GOT3 (cell line): ENCODE data around the gene KLHL30.
"Not testable (repeated sequence)": the region's sequence is repeated elsewhere in the genome, so short reads cannot be mapped to it uniquely, and the experiment has no call there.

ENCODE experiments used
- DNase-seq: peaks from one replicate; lab custom pipeline; 2025; ENCODE audit warnings: mixed read lengths; lab: John Stamatoyannopoulos, UW

KLHL30 gene

DNA sequence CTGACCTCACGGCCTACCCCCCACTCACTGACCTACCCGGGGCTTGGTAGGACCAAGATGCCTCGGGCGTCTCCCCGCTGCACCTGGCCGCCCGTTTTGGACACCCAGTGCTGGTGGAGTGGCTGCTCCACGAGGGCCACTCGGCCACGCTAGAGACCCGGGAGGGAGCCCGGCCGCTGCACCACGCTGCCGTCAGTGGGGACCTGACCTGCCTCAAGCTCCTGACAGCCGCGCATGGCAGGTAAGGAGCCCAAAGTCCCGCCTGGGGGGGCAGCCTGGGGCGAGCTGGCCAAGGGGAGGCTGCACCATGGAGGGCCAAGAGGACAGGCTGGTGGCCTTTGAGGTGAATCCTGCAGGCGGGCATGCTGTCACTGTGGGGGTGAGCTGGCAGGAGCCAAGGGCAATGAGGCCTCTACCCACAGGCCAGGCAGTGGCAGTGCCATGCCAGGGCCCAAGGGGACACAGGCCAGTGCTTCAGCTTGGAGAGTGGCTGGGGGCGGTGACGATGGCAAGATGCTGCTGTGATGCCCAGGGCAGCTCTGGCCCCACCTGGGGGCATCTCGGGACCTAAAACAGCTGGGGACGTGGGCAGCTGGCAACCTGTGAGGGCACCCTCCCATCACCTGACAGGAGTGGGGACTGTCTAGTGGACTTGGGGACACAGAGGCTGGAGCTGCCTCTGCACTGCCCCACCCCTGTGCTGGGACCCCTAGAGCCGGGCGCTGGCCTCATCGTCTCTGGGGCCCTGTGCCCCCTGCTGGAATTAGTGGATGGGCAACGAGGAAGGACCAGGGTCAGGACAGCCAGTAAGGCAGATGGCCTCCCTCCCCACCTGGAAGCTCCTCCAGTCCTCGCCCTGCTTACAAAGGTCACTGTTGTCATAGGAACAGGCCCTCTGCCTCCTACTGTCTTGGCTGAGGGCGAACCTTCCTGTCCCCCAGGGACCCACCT lies 36.3 kb upstream of the KLHL30 start:
- no peak for DNase-seq

DNA sequence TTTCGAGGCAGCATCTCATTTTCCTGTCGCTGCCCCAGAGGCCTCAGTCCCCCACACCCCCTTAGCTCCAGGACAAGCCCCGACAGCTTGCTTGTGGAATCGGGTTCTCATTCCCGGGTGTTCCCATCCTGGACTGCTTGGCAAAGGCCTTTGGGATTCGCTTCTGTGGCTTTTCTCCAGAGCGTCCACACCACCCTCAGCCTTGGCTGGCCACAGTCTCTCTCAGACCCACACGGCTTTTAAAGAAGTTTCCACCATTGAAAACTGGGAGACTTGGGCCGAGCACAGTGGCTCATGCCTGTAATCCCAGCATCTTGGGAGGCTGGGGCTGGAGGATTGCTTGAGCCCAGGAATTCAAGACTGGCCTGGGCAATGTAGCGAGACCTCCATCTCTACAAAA lies 35.6 kb upstream of the KLHL30 start:
- DNase-seq, result no peak

DNA sequence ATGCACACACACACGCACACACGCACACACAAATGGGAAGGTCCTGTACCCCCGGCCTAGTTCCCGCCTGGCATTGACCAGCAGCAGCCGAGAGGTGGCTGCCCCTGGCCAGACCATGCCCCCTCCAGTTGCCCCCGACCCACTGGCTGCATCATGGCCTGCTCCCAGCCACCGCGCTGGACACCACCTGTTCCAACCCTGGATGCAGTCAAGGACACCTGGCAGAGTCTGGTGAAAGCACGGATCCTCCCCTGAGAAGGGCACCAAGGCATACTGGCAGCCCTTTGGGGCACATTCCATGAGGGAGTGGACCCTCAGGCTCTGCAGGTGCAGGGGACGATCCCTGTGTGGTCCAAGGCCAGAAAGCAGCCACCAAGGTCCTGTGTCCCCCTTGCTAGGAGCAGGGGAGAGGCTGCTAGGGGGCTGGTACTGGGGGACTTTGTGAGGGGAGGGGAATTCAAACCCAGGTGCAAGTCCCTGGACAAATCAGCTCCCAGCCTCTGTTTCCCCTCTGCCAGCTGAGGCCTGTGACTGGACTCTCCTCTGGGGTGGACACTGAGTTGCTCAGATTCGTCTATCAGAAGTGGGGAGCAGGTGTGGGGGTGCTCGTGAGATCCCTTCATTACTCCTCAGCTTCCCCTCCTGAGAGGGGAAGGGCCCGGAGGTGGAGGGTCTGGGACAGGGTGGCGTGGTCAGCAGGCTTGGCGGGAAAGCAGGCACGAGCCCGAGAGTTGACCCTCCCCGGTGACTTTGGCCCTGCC lies 34.8 kb upstream of the KLHL30 start:
- no peak for DNase-seq

DNA sequence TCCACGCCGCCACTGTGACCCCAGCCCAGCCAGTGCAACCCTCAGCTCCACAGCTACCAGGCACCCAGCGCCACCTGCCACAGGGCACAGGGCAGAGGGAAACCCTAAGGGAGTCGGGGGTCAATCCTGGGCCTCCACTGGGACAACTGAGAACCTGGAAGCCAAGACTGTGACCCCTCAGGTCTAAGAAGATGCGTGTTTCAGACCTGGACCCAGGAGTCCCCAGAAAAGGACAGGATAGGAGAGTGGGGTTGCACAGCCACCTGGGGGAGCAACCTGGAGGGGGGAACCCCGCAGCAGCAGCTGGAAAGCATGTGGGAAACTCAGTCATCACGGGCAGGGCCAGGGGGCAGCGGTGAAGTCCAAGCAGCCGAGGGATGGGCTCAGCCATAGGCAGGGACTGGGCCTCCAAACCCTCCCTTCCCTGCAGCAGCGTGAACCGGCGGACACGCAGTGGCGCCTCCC lies 34.2 kb upstream of the KLHL30 start:
- no peak for DNase-seq

DNA sequence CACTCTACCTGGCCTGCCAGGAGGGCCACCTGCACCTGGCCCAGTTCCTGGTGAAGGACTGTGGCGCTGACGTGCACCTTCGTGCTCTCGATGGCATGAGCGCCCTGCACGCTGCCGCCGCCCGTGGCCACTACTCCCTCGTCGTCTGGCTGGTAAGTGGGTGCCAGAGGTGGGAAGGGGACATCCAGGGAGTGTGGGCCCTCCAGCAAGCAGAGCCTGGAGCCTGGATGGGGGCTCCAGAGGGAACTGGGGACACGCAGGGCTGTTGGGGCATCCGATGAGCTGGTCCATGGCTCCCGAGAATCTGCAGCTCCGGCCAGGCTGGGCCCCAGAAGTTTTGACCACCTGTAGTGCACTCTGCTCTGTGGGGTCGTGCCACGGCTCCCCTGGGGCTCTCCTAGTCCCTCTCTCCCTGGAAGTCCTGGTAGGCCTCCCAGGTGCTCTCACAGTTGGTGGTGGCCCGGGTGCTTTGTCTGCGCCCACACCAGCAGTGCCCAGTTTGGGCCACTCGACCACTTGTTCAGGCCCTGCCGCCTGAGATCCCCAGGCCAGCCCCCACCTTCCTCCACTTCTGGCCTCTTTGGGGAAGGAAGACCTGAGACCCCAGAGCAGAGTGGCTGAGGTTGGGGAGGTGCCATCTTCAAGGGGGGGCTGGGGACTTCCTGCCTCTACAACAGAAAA lies 33.6 kb upstream of the KLHL30 start:
- DNase-seq, result no peak

DNA sequence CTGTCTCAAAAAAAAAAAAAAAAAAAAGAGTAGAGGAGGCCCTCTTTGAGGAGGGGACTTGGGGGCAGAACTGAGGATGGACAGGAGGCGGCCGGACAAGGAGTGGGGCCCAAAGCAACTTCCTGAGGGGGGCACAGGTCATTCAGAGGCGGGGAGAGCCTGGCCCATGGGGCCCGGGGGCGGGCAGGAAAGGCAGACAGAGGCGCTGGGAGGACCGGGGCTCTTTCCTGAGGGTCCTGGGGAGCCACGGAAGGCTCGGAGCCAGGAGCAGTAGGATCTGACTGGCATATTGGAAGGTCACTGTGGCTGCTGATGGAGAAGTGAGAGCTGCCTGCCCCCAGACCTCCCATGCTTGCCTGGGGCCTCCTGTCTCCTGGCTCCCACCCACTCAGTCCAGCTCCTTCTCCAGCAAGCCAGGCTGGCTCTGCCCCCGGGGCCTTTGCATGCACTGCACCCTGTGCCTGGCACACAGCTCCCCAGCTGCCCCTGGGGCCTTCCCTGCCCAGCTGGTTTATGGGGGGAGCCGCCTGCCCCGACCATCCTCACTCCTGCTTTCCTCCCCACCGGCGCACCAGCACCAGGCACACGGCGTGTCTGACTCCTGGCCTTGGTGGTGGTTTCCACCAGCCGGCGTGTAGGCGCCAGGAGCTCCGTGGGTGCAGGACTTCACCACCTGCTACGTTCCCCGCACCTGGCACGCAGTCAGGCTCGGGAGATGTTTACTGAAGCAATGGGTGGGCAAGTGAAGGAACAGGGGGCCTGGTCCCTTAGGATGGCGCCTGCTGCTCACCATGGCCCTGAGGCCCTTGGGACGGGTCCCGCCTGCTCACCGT lies 32.7 kb upstream of the KLHL30 start:
- no peak for DNase-seq

DNA sequence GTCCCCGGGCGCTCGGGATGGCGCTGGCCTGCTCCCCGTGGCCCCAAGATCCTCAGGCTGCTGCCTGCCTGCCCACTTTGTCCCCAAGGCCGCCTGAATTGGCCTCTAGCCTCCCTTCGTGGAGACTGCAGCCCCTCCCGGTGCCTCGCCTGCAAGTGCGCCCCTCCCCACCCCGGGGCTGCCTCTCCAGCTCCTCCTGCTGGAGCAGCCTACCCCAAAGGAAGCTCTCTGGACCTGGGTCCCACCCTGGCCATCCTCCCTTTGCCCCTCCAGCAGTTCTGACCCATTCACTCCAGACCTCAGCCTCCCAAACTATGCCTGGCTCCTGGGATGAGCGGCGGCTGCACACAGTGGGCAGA lies 32.1 kb upstream of the KLHL30 start:
- no peak for DNase-seq

DNA sequence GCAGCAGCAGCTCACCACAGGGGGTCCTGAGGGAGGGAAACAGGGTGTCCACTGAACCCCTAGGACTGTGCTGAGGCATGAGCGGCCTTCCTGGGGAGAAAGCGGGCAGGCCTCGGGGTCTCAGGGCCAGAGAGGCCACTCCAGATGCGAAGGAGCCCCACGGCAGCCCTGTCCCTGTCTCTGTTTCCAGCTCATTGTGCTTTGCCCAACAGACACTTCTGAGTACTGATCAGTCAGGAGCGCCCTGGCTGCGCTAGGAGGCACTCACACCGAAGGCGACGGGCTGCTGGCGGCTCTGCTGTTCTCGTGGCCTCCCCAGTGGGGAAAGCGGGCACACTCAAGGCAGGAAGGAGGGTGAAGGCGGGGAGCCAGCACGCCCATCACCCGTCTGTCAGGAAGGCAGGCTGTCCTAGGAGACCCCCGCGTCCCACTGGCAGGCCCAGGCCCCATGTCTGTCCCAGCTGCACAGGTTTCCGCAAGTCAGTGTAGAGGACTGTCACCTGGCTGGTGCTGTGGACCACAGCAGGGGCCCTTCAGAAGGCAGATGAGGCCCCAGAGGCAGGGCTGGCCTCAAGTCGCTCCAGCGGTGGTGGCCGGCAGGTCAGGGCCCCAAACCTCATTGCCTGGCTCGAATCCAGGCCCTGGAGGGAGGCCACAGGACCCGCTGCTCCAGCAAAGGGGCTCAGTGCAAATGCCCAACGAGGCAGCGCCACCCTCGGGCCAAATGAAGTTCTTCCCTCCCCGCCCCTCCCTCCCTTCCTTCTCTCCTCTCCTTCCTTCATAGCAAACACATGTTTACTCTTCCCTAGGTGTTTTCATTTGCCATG lies 31.6 kb upstream of the KLHL30 start:
- DNase-seq, result no peak

DNA sequence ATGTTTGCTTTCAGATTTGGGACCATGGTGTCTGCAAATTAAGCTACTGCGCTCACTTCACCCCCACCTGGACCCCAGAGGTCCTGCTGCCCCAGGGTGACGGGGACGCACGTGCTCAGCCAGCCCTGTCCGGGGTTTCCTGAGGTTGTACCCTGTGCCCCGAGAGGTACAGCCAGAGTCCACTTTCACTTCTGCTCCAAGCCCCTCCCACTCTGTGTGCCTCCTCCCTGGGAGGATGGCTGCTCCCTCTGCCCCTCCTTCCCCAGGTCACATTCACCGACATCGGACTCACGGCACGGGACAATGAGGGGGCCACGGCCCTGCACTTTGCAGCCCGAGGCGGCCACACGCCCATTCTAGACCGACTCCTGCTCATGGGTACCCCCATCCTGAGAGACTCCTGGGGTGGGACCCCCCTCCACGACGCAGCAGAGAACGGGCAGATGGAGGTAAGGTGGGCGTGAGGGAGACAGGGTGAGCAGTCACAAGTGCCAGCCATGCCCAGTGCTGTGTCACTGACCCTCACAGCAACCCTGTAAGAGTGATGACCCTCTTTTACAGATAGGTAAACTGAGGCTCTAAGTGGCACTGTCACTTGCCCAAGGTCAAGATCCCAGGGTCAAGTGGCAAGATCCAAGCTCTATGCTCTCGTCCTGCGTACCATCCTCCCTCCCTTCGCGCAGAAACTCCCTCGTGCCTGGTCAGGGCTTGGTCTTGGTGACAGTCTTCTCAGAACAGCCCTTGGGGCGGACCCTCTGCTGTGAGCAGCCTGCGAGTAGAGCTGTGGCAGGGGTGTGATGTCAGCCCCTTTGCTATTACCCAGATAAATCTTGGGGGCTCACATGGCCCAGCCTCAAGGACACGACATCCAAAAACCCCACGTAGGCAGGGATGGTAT lies 30.7 kb upstream of the KLHL30 start:
- DNase-seq, result no peak

DNA sequence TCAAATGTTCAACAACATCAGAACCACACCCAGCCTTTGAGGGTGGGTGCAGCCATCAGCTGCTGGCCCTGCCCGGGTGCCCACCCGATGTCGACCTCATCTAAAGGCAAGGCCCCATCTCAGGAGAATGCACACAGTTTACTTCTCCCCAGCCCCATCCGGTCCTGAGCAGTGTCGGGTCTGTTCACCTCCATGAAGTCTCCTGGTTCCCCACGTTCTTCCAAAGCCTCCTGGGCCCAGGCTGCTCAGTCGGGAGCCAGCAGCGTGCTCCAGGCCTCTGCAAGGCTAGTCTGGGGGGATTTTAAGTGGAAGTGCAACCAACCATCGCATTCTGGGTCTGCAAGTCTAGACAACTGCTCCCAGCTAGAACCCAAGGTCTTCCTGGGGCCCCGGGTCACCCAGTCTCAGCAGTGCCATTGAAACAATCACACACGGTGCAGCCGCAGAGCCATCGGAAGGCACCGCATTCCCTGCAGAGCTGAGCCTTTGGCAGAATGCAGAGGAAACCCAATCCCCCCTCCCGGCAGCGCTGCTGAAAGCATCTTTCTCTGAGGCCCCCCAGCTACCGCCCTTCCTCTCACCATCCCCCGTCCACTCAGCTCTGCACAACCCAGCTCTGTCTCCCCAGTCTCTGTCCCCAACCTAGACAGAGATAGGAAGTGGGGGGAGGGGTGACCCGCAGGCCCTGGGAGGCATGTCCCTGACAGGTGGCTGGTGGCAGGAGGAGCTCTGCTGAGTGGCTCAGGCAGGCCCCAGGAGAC lies 29.9 kb upstream of the KLHL30 start:
- no peak for DNase-seq

DNA sequence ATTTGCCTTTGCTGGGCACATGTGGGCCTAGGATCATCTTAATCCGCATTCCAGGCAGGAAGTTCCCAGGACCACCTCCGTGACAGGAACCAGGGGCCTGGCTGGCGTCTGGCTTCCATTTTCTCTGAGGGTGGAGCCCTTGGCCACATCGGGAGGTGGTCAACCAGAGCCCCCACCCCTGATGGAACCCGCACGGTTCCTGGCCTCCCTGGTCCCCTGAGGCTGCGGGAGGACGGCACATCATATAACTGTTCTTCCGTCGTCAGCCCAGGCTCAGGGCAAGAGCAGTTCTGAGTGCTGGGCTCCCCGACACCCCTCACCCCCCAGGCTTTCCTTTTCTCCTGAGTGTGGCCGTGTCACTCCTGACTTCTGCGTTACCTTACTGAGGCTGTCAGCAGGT lies 24.9 kb upstream of the KLHL30 start:
- DNase-seq, result no peak

DNA sequence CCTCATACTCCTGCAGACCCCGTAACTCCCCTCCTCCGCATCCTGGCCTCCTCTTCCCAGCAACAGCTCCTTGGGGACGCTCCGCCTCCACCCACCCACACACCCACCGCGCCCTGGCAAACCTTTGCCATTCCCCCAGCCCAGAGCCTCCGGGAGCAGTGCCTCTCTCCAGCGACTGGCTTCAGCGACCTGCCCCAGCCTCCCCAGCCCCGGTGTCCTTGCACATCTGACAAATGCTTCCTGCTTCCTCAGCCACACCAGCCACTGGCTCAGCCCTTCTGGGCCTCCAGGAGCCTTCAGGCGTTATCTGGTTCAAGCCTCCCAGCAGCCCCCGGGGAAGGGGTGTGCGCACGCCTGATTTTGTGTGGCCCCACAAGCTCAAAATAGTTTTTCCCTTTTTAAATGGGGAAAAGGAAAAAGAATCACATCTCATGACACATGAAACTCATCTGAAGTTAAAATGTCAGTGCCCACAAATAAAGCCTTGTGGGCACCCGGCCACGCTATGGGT lies 24.1 kb upstream of the KLHL30 start:
- DNase-seq, result no peak

DNA sequence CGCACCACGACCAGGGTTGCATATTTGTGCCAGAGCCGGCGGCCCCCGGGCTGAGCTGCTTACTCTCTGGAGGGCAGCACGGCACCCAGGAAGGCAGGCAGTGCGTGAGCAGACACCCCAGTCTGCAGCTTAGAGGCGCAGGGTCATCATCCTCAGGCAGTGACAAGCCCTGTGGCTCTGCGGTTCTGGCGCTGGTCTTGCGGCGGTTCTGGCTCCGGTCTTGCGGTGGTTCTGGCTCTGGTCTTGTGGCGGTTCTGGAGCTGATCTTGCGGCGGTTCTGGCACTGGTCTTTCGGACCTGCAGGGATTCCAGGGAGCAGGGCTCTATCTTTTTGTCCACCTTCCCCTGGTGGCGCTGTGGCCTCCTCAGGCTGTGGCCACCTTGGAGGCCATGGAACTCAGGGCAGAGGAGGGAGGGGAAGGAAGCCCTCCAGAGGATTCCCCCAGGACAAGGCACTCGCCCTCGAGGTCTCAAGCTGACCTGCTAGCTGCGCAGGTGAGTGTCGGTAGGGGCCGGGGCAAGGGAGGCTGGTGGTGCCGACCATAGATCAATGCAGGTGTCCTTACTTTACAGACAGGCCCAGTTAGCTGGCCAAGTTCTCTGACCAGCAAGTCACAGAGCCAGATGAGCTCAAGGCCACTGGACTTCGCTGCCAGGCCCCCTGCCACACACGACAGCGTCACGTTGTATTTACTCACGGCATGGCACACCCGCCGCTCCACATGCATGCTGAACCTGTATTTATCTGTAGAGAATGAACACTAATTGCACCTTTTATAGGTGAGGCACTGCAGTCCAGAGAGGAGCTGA lies 23.4 kb upstream of the KLHL30 start:
- DNase-seq, result no peak

DNA sequence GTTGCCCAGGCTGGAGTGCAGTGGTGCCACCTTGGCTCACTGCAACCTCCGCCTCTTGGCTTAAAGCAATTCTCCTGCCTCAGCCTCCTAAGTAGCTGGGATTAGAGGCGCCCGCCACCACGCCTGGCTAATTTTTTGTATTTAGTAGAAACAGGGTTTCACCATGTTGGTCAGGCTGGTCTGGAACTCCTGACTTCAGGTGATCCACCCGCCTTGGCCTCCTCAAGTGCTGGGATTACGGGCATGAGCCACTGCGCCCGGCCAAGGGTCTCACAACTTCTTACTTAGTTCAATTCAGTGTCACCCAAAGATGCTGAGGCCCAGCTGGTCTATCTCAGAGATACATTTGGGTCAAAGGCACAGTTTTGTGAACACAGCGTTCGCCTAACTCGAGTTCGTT lies 22.8 kb upstream of the KLHL30 start:
- DNase-seq, result not testable (repeated sequence)

DNA sequence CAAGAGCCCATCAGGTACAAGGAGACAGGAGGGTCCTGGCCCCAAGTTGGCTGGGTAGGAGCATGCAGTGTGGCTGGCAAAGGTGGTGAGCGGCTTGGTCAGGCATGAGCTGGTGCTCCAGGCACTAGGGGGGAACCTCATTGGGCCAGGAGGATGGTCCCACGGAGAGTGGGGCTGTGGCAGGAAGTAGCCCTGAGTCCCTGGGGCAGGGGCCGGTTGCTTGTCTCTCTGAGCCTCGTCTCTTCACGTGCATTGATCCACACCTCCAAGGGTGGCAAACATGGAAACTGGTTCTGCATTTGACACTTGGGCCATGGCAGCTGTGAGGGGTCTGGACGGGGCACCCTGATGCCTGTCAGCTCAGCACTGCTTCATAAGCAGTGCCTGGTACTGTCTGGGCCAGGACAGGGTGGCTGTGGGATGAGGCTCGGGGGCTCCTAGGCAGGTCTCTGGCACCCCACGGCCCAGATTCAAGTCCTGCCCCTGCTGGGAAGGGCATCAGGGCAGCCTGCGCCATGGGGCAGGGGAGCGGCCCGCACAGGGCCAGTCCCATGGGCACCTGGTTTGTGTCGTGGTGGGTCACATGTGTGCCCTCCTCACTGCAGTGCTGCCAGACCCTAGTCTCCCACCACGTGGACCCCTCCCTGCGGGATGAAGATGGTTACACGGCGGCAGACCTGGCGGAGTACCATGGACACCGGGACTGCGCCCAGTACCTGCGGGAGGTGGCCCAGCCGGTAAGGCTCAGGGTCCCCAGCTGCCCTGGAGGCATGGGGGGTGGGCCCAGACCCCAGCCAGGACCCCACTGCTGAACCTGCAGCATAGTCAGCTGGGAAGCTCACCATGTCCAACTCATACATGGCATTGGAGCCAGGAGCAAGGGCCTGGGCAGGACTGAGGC lies 21.9 kb upstream of the KLHL30 start:
- DNase-seq, result no peak

DNA sequence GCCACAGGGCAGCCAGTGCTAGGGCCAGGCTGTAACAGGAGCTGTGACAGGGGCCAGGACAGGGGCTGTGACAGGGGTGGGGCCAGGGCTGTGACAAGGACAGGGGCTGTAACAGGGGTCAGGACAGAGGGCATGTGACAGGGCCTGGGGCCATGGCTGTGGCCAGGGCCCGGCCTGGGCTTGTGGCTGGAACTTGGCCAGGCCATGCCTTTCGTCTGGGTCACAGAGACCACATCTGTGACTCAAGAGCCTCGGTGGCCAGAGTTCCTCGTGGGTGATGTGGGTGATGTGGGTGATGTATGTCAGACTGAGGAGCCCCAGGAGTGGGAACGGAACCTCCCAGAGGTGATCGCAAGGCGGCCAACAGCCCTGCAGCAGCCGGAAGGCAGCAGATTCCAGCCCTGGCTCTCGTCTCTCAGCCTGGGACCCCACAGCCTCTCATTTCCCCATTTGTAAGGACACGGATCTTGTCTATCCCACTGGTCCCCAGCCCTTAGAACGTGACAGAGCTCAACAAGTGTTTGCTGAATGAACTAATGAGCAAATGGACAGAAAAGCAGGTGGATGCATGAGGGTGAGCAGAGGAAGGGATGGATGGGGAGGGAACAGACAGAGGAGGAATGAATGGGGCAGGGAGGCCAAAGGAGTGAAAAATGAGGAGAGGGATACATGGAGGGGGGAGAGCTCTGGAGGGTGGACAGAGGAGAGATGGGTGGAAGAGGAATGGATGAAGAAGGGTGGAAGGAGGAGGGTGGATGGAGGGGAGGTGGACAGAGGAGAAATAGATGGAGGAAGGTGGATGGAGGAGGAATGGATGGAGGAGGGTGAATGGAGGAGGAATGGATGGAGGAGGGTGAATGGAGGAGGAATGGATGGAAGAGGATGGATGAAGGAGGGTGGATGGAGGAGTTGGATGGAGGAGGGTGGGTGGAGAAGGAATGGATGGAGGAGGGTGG lies 21.0 kb upstream of the KLHL30 start:
- no peak for DNase-seq
